T-cell (primary cell): ENCODE data around the gene ANO3. TPM values are rescaled to one million over a fixed set of nuclear protein-coding genes. Genes with fewer than 3 reads are reported as not detected.

Experiments used
- ATAC-seq, 4 experiments: fragments of 200-7000 bp in 3 of 4; fragments of 150-1000 bp in 1 of 4; cut with Tn5 transposase; replicated peaks in 1 of 4; 1 replicate in 3 of 4; 2 replicates in 1 of 4; pipeline ENCODE4 v1.10.0; 2021; ENCODE audit warnings: moderate library complexity in 3 of 4, mild to moderate bottlenecking in 2 of 4, moderate number of reproducible peaks in 1 of 4
- CTCF ChIA-PET, 2 donors: fragments of 300-600 bp; sonication (Branson Sonifier 250); formaldehyde crosslinking; loops; one replicate each; lab custom pipeline; 2022; ENCODE audit warnings: antibody characterized with exemption in 2 of 2; lab: Charles Lee
- POLR2A ChIA-PET, 2 donors: fragments of 300-600 bp; sonication (Branson Sonifier 250); formaldehyde crosslinking; loops; one replicate each; lab custom pipeline; 2022; ENCODE audit warnings: antibody characterized with exemption in 2 of 2; lab: Charles Lee
- DNase-seq, 35 experiments: peaks; one replicate each; pipeline versions ENCODE4 v3.0.0 to v3.0.0-alpha.2; 2013 to 2023
- H3K27ac ChIP-seq: one replicate; pipeline ENCODE4 v1.5.1; 2013; ENCODE audit warnings: low read length
- H3K27me3 ChIP-seq, 2 experiments: replicated peaks in 1 of 2; 1 replicate in 1 of 2; 2 replicates in 1 of 2; pipeline versions ENCODE4 v1.6.1 to v1.7.0; 2013; ENCODE audit warnings: low read length in 1 of 2, mixed read lengths in 1 of 2; ENCODE audit not compliant: control insufficient read depth in 2 of 2, insufficient read depth in 2 of 2; ENCODE audit errors: extremely low read depth in 1 of 2
- H3K36me3 ChIP-seq, 2 donors: 1 replicate in 1 of 2; 2 replicates in 1 of 2; pipeline versions ENCODE4 v1.6.1 to v1.7.0; 2013; ENCODE audit warnings: low read length in 1 of 2; ENCODE audit not compliant: control insufficient read depth in 2 of 2, insufficient read depth in 1 of 2; ENCODE audit errors: extremely low read depth in 1 of 2
- H3K4me1 ChIP-seq, 2 experiments: 1 replicate in 1 of 2; 2 replicates in 1 of 2; pipeline versions ENCODE4 v1.6.1 to v1.7.0; 2013; ENCODE audit warnings: low read length in 2 of 2, mixed read lengths in 1 of 2; ENCODE audit not compliant: insufficient read depth in 2 of 2, control insufficient read depth in 1 of 2; ENCODE audit errors: extremely low read depth in 1 of 2
- H3K4me3 ChIP-seq, 2 donors: 1 replicate in 1 of 2; 2 replicates in 1 of 2; pipeline versions ENCODE4 v1.5.1 to v1.7.0; 2013; ENCODE audit warnings: mild to moderate bottlenecking in 2 of 2, low read length in 1 of 2, moderate library complexity in 1 of 2; ENCODE audit not compliant: control insufficient read depth in 1 of 2; ENCODE audit errors: extremely low read depth in 1 of 2
- H3K9me3 ChIP-seq: 2 replicates; pipeline ENCODE4 v1.7.0; 2013
- H3K27ac Mint-ChIP-seq, 2 donors: one replicate each; pipeline ENCODE4 v1.8.0; 2020 to 2021; ENCODE audit warnings: mild to moderate bottlenecking in 2 of 2, mixed read lengths in 2 of 2
- H3K27me3 Mint-ChIP-seq, 2 donors: one replicate each; pipeline ENCODE4 v1.8.0; 2021 to 2022; ENCODE audit warnings: mixed read lengths in 2 of 2
- H3K36me3 Mint-ChIP-seq: one replicate; pipeline ENCODE4 v1.8.0; 2021; ENCODE audit warnings: mixed read lengths
- H3K4me1 Mint-ChIP-seq, 3 donors: one replicate each; pipeline ENCODE4 v1.8.0; 2020 to 2022; ENCODE audit warnings: mixed read lengths in 3 of 3, mild to moderate bottlenecking in 1 of 3
- H3K4me3 Mint-ChIP-seq, 3 donors: one replicate each; pipeline ENCODE4 v1.8.0; 2020 to 2022; ENCODE audit warnings: mild to moderate bottlenecking in 3 of 3, mixed read lengths in 3 of 3, moderate library complexity in 3 of 3
- H3K9me3 Mint-ChIP-seq, 3 donors: one replicate each; pipeline ENCODE4 v1.8.0; 2020 to 2022; ENCODE audit warnings: mixed read lengths in 3 of 3
- WGBS: methylation state at CpG from one replicate; pipeline ENCODE4 v1.1.5; 2013; ENCODE audit warnings: missing lambda C conversion rate; ENCODE audit not compliant: insufficient coverage; 5-methylcytosine and 5-hydroxymethylcytosine counted together
- total RNA-seq, 35 experiments: library from RNA in 6 of 35; stranded (reverse) in 6 of 35; fragments of 120-200 nt in 1 of 35; gene quantifications; one replicate each; pipeline versions ENCODE4 v1.2.1 to v1.2.4 and lab custom pipeline; 2013 to 2026

ANO3 gene
- total RNA-seq, 5 donors from 2014 or later (not counting 1 experiment from before 2014, with no cell fraction given): not detected

DNA sequence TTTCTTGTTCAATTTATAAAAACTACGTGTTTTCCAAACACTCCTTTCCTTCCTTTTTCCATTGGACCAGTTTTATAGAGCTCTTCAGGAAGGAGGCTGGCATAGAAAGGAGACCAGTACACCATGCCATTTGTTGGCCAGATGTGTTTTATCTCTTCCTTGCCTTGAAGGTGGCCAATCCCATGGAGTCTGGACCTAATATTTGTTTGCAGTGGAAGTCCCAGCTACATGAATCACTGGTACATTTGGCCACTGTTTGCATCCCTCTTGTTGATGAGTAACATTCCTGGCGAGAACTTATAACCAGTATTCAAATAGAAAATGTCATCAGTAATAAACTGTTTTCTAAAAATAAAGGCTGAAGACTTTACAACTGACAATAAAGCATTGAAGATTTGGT lies 110.2 kb downstream of the ANO3 start:
- H3K36me3 Mint-ChIP-seq: no peaks in the 10 kb centered on the region
- no peak for DNase-seq
- CTCF ChIA-PET: no interaction called here

DNA sequence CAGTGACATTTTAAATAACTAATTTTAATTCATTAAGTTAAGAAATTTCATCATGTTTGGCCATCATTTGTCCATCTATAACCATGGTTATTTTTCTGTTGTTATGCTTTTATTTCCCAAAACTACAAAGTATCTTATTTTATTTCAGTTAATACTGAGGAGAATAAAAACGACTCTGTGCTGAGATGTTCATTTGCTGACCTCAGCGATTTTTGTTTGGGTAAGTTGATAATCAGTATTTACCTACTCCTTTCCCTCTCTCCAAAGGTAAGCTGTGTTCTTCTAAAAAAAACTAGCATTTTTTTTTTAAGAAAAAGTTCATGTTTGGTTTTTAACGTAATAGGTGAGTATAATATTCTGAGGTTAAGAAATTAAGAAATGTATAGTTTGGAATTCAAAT lies 111.7 kb downstream of the ANO3 start:
- POLR2A ChIA-PET: no interaction called here
- no peak for ATAC-seq
- no peaks in the 10 kb centered on the region for H3K4me1 Mint-ChIP-seq
- WGBS: no CpG with 5 or more reads among the region's 3 CpGs
- no peaks in the 10 kb centered on the region for H3K36me3 Mint-ChIP-seq
- H3K27ac ChIP-seq: no peak overlapping the region
- no peak for DNase-seq
- no peaks in the 10 kb centered on the region for H3K36me3 ChIP-seq
- H3K9me3 ChIP-seq: no peaks in the 10 kb centered on the region
- no peak overlapping the region for H3K4me3 ChIP-seq
- no peak overlapping the region for H3K4me3 Mint-ChIP-seq
- no peaks in the 10 kb centered on the region for H3K27me3 ChIP-seq
- CTCF ChIA-PET: no interaction called here
- no peaks in the 10 kb centered on the region for H3K27me3 Mint-ChIP-seq
- H3K4me1 ChIP-seq: no peaks in the 10 kb centered on the region
- H3K9me3 Mint-ChIP-seq: peaks cover 8 to 11% (median 11%) of the 10 kb centered on the region in 3 donors
- no peak overlapping the region for H3K27ac Mint-ChIP-seq

More for the DNA sequence above, 110.2 kb downstream of the ANO3 start:
- no peaks in the 10 kb centered on the region for H3K4me1 Mint-ChIP-seq
- H3K27me3 Mint-ChIP-seq: no peaks in the 10 kb centered on the region
- no peak overlapping the region for H3K27ac ChIP-seq
- POLR2A ChIA-PET: no interaction called here
- no peak overlapping the region for H3K4me3 ChIP-seq
- no peaks in the 10 kb centered on the region for H3K4me1 ChIP-seq
- WGBS: no CpG with 5 or more reads among the region's 2 CpGs
- no peaks in the 10 kb centered on the region for H3K36me3 ChIP-seq
- H3K9me3 ChIP-seq: no peaks in the 10 kb centered on the region
- H3K27me3 ChIP-seq: no peaks in the 10 kb centered on the region
- H3K27ac Mint-ChIP-seq: no peak overlapping the region
- peaks cover 5 to 13% (median 10%) of the 10 kb centered on the region in 3 donors for H3K9me3 Mint-ChIP-seq
- H3K4me3 Mint-ChIP-seq: no peak overlapping the region
- no peak for ATAC-seq

DNA sequence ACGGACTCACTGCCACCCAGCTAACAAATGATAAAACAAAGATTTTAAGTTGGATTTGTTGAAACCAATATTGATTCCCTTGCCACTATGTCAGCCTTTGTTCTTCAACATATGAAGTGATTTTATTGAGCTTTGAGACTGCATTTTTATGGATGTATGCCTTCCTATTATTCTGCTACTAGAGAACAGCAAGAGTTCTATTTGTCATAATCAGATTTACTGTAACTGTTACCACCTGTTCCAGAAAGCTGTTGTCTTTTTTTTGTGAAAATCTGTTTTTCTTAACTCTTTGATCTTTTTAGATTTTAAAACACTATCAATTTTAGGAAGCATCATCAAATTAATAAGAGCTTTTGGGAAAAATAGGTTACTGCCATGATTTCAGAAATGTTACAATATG lies 125.7 kb downstream of the ANO3 start:
- Mint-ChIP-seq H3K27ac (no peak overlapping the region), H3K4me3 (no peak overlapping the region), H3K9me3 (peaks cover 9 to 22% (median 11%) of the 10 kb centered on the region in 3 donors), H3K27me3 (no peaks in the 10 kb centered on the region), H3K36me3 (no peaks in the 10 kb centered on the region), H3K4me1 (no peaks in the 10 kb centered on the region)
- Histone ChIP-seq H3K27ac (no peak overlapping the region), H3K27me3 (no peaks in the 10 kb centered on the region), H3K4me1 (no peaks in the 10 kb centered on the region), H3K36me3 (no peaks in the 10 kb centered on the region), H3K4me3 (no peak overlapping the region), H3K9me3 (no peaks in the 10 kb centered on the region)
- no peak for ATAC-seq
- ChIA-PET POLR2A (no interaction called here), CTCF (no interaction called here)
- DNase-seq: no peak
- no CpG with 5 or more reads among the region's 1 CpG for WGBS

DNA sequence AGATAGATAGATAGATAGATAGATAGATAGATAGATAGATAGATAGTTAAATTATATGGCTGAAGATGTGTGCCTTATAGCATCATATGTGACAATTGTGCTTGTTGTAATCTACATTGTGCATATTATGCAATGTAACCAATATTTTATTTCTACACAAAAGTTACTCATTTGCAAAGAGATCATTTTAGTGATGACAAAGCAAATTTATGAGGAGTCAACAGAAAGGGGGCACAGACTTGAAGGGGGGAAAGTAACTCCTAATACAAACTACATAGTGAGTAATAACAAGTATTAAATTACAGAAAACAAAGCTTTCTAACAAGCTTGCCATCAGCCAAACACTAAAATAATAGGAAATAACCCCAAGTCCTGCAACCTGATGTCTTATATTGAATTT lies 133.3 kb downstream of the ANO3 start:
- no peak for DNase-seq
- no peaks in the 10 kb centered on the region for H3K27me3 Mint-ChIP-seq
- Histone ChIP-seq H3K36me3 (no peaks in the 10 kb centered on the region), H3K9me3 (no peaks in the 10 kb centered on the region), H3K4me1 (no peaks in the 10 kb centered on the region), H3K27me3 (no peaks in the 10 kb centered on the region), H3K4me3 (no peak overlapping the region), H3K27ac (no peak overlapping the region)
- no peaks in the 10 kb centered on the region for H3K36me3 Mint-ChIP-seq
- ATAC-seq: no peak
- POLR2A ChIA-PET: no interaction called here
- peaks cover 2 to 4% (median 3%) of the 10 kb centered on the region in 3 donors for H3K9me3 Mint-ChIP-seq
- no peaks in the 10 kb centered on the region for H3K4me1 Mint-ChIP-seq
- H3K27ac Mint-ChIP-seq: no peak overlapping the region
- CTCF ChIA-PET: no interaction called here
- H3K4me3 Mint-ChIP-seq: no peak overlapping the region

DNA sequence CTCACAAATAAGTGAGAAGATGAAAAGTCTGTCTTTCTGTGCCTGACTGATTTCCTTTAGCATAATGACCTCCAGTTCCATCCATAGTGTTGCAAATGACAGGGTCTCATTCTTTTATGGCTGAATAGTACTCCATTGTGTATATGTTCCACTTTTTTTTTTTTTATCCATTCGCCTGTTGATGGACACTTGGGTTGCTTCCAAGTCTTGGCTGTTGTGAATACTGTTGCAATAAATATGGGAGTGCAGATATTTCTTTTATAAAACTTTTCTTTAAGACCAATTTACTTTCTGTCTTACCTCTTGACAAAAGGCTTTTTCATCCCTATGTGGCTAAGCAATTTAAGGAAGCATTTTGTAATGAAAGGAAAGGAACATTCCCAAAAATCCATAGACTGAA lies 135.6 kb downstream of the ANO3 start:
- H3K36me3 ChIP-seq: no peaks in the 10 kb centered on the region
- no peak for DNase-seq
- no peak overlapping the region for H3K27ac ChIP-seq
- H3K4me1 ChIP-seq: no peaks in the 10 kb centered on the region
- POLR2A ChIA-PET: interaction anchor here in 1 of 2 donors (0.9 kb wide), 1 partner anchor 915 kb away, joined by 3 read pairs; no protein-coding TSS in a partner anchor
- peaks cover 0 to 2% (median 0%) of the 10 kb centered on the region in 3 donors for H3K9me3 Mint-ChIP-seq
- ATAC-seq: no peak
- WGBS: no CpG with 5 or more reads among the region's 1 CpG
- H3K27me3 ChIP-seq: no peaks in the 10 kb centered on the region
- no peaks in the 10 kb centered on the region for H3K9me3 ChIP-seq
- H3K4me3 ChIP-seq: no peak overlapping the region
- no peak overlapping the region for H3K4me3 Mint-ChIP-seq
- CTCF ChIA-PET: no interaction called here
- H3K27ac Mint-ChIP-seq: no peak overlapping the region
- no peaks in the 10 kb centered on the region for H3K36me3 Mint-ChIP-seq
- H3K27me3 Mint-ChIP-seq: no peaks in the 10 kb centered on the region
- H3K4me1 Mint-ChIP-seq: no peaks in the 10 kb centered on the region

DNA sequence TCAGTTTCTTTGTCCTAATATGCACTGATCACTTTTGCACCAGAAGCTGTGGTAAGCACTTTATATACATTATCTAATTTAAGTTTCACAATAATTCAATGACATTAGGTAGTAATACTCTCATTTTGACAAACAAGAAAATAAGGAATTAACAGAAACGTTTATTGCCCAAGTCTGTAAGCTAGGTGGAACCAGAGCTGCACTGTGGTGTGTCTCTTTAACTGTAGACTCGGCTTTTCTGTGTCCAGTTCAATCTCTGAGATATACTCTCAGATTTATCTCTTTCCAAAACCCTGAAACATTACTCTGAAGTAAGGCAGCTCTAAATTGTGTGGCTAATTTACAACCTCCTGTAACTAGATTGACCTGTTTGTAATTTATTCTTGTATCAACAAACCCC lies 139.1 kb downstream of the ANO3 start:
- no peak overlapping the region for H3K27ac Mint-ChIP-seq
- ATAC-seq (no peak), DNase-seq (no peak)
- no peaks in the 10 kb centered on the region for H3K9me3 Mint-ChIP-seq
- ChIA-PET POLR2A (no interaction called here), CTCF (no interaction called here)
- H3K9me3 ChIP-seq: no peaks in the 10 kb centered on the region
- no CpG with 5 or more reads among the region's 2 CpGs for WGBS
- H3K4me3 ChIP-seq: no peak overlapping the region
- no peaks in the 10 kb centered on the region for H3K4me1 ChIP-seq
- no peaks in the 10 kb centered on the region for H3K36me3 Mint-ChIP-seq
- H3K27me3 ChIP-seq: no peaks in the 10 kb centered on the region
- H3K4me3 Mint-ChIP-seq: no peak overlapping the region
- no peaks in the 10 kb centered on the region for H3K27me3 Mint-ChIP-seq
- no peak overlapping the region for H3K27ac ChIP-seq
- H3K4me1 Mint-ChIP-seq: no peaks in the 10 kb centered on the region
- H3K36me3 ChIP-seq: no peaks in the 10 kb centered on the region
